PC-3 (cell line): ENCODE results near the gene SLC39A6.
"Not testable (repeated sequence)": the region's sequence is repeated elsewhere in the genome, so short reads cannot be mapped to it uniquely, and the experiment has no call there.

ENCODE experiments used
- CTCF ChIP-seq: fragments of 300-600 bp; sonication (generic); conservative IDR thresholded peaks from 2 replicates; pipeline ENCODE4 v1.5.1; 2017; ENCODE audit warnings: antibody characterized with exemption, low read depth, mild to moderate bottlenecking, low read length
- EZH2 ChIP-seq: fragments of 300-600 bp; sonication (generic); IDR thresholded peaks from one replicate; pipeline ENCODE4 v1.6.1; 2017; ENCODE audit warnings: antibody characterized with exemption, mild to moderate bottlenecking, low read length; ENCODE audit not compliant: unreplicated experiment

DNA sequence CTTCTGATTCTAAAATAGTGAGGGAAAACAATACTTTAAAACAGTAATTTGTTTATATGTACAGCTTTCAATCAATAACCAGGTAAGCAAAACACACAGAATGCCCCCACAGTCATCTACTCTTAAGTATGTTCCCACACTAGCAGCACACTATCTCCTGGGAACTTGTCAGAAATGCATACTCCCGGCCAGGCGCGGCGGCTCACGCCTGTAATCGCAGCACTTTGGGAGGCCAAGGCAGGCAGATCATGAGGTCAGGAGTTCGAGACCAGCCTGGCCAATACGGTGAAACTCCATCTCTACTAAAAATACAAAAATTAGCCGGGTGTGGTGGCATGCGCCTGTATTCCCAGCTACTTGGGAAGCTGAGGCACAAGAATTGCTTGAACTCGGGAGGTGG is 12.4 kb downstream of the SLC39A6 start:
- not testable (repeated sequence) for TF ChIP-seq CTCF, EZH2
